Measurements from ENCODE around the gene C1orf159. TPM values are rescaled to one million over a fixed set of nuclear protein-coding genes. Genes with fewer than 3 reads are reported as not detected.

C1orf159 gene
- total and polyA plus RNA-seq, 2 experiments from 2014 or later = 11.4 to 13.1 TPM

DNA sequence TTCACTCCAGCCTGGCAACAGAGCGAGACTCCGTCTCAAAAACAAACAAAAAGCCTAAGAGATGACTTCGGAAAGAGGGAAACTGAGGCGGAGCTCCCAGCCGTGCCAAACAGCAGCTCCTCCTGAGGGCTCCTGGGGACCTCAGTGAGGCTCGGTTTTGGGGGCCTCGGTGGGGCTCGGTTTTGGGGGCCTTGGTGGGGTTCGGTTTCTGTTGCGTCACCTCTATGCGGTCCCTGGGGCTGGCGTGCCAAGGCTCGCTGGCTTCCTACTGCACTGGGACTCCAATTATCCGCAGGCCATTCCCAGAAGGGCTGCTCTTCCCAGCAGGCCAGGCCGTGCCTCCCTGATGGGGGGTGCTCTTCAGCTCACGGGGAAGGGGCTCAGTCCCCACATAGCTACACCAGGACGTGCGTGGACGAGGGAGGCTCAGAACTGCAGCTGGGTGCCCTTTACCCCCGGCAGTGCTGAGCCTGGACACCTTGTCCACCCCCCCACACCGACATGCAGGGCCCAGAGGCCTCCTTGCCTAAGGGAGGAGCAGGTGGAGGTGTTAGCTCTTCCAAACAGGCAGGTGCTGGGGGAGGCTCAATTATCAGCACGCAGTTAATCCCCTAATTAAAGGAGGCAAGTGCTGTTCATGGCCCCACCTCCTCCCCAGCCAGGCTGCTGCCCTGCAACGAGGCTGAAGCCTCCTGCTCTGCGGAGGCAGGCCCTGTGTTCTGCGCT is 5.1 kb upstream of the C1orf159 start:
- no peaks in the 10 kb centered on the region for H3K4me1 ChIP-seq (ENCODE audit: insufficient read depth)
- WGBS, 2 experiments (ENCODE audit: low coverage in 1 of 2, low lambda C conversion rate in 2 of 2, missing lambda C conversion rate in 2 of 2) = 71 to 74% methylated on average over 21 to 22 of the region's 25 CpGs
- no peaks in the 10 kb centered on the region for H3K79me2 ChIP-seq (ENCODE audit: insufficient read depth)
- H3K4me3 ChIP-seq = no peak overlapping the region
- no peak overlapping the region for H3K27ac ChIP-seq
- H3K9me2 ChIP-seq (ENCODE audit: insufficient read depth) = no peaks in the 10 kb centered on the region
- no peaks in the 10 kb centered on the region for H3K27me3 ChIP-seq (replicated peaks; ENCODE audit: insufficient read depth)
- no peak overlapping the region for H3K9ac ChIP-seq
- H3K4me2 ChIP-seq (ENCODE audit: unreplicated experiment) = no peak overlapping the region
- H3K9me3 ChIP-seq (ENCODE audit: low read depth) = no peaks in the 10 kb centered on the region
- no peak overlapping the region for H2AFZ ChIP-seq
- no peaks in the 10 kb centered on the region for H4K20me1 ChIP-seq (ENCODE audit: insufficient read depth)
- in situ Hi-C loops (cut with MboI) = no loop called here
- TF ChIP-seq EZH2phosphoT487 (IDR thresholded peaks at IDR 0.05; ENCODE audit: insufficient read depth, low read depth) = no peak
- TF ChIP-seq EZH2 (IDR thresholded peaks at IDR 0.05; ENCODE audit: insufficient read depth, poor library complexity, severe bottlenecking) = no peak
- DNase-seq = no peak
- H3F3A ChIP-seq (ENCODE audit: insufficient read depth) = no peaks in the 10 kb centered on the region
- no peaks in the 10 kb centered on the region for H3K36me3 ChIP-seq (ENCODE audit: low read depth)

DNA sequence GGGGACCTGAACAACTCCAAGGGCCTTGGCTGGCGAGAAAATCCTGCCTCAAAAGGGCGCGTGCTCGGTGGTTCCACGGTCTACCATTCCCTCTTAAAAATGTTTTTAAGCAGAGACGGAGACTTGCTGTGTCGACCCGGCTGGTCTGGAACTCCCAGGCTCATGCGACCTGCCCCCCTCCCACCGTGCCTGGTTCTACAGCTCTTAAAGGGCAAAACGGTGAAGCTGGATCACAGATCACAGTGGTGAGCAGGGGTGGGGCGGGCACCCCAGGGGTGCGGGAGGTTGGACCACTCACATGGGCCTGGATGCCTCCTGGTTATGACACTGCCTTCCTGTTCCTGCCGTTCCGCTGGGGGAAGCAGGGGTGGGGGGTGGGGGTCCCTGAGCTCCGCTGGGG is 4.2 kb upstream of the C1orf159 start:
- Histone ChIP-seq H3K79me2 (ENCODE audit: insufficient read depth) (peaks cover 1% of the 10 kb centered on the region; the same call in 1 of the 2 replicates), H3K9me2 (ENCODE audit: insufficient read depth) (no peaks in the 10 kb centered on the region), H3K4me1 (ENCODE audit: insufficient read depth) (no peaks in the 10 kb centered on the region), H3K9ac (no peak overlapping the region), H3K27ac (no peak overlapping the region), H3K36me3 (ENCODE audit: low read depth) (no peaks in the 10 kb centered on the region), H3K9me3 (ENCODE audit: low read depth) (no peaks in the 10 kb centered on the region), H2AFZ (no peak overlapping the region), H3K4me2 (ENCODE audit: unreplicated experiment) (no peak overlapping the region), H3K4me3 (no peak overlapping the region), H3F3A (ENCODE audit: insufficient read depth) (no peaks in the 10 kb centered on the region), H4K20me1 (ENCODE audit: insufficient read depth) (no peaks in the 10 kb centered on the region), H3K27me3 (replicated peaks; ENCODE audit: insufficient read depth) (no peaks in the 10 kb centered on the region)
- no peak for DNase-seq
- WGBS, 2 experiments (ENCODE audit: low coverage in 1 of 2, low lambda C conversion rate in 2 of 2, missing lambda C conversion rate in 2 of 2) = 61 to 70% methylated on average over 13 to 16 of the region's 16 CpGs
- TF ChIP-seq EZH2 (IDR thresholded peaks at IDR 0.05; ENCODE audit: insufficient read depth, poor library complexity, severe bottlenecking) (no peak), EZH2phosphoT487 (IDR thresholded peaks at IDR 0.05; ENCODE audit: insufficient read depth, low read depth) (no peak)
- in situ Hi-C loops (cut with MboI) = no loop called here

DNA sequence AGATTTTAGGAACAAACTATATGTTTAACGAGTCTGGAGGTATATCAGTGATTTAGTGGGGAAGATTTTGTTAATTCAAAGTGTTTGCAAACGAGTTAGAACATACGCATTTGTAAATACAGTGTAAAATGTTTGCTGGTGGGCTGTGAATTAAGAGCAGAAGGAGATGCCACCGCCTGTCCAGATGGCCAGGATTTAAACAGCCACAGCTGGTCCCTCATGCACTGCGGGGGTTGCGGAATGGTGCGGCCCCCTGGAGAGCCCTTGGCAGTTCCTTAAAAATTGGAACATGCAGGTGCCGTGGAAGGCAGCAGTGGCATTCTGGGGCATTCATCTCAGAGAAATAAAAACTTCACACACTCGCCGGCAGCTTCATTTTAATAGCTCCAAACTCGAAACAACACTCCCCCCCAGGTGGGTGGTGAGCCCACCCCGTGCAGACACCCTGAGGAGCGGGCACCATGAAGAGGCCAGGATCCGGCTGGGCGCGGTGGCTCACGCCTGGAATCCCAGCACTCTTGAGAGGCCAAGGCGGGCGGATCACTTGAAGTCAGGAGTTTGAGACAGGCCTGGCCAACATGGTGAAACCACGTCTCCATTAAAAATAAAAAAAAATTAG is 3.5 kb upstream of the C1orf159 start:
- Histone ChIP-seq H3K4me3 (no peak overlapping the region), H3K4me1 (ENCODE audit: insufficient read depth) (no peaks in the 10 kb centered on the region), H3F3A (ENCODE audit: insufficient read depth) (no peaks in the 10 kb centered on the region), H4K20me1 (ENCODE audit: insufficient read depth) (no peaks in the 10 kb centered on the region), H3K9ac (no peak overlapping the region), H3K79me2 (ENCODE audit: insufficient read depth) (peaks cover 4% of the 10 kb centered on the region; the same call in 1 of the 2 replicates), H3K9me3 (ENCODE audit: low read depth) (no peaks in the 10 kb centered on the region), H2AFZ (no peak overlapping the region), H3K36me3 (ENCODE audit: low read depth) (no peaks in the 10 kb centered on the region), H3K4me2 (ENCODE audit: unreplicated experiment) (no peak overlapping the region), H3K27me3 (replicated peaks; ENCODE audit: insufficient read depth) (no peaks in the 10 kb centered on the region), H3K9me2 (ENCODE audit: insufficient read depth) (no peaks in the 10 kb centered on the region), H3K27ac (no peak overlapping the region)
- DNase-seq = no peak
- WGBS, 2 experiments (ENCODE audit: low coverage in 1 of 2, low lambda C conversion rate in 2 of 2, missing lambda C conversion rate in 2 of 2) = 68% methylated on average over 20 of the region's 20 CpGs
- in situ Hi-C loops (cut with MboI) = no loop called here
- TF ChIP-seq EZH2phosphoT487 (IDR thresholded peaks at IDR 0.05; ENCODE audit: insufficient read depth, low read depth) = no peak
- TF ChIP-seq EZH2 (IDR thresholded peaks at IDR 0.05; ENCODE audit: insufficient read depth, poor library complexity, severe bottlenecking) = no peak

DNA sequence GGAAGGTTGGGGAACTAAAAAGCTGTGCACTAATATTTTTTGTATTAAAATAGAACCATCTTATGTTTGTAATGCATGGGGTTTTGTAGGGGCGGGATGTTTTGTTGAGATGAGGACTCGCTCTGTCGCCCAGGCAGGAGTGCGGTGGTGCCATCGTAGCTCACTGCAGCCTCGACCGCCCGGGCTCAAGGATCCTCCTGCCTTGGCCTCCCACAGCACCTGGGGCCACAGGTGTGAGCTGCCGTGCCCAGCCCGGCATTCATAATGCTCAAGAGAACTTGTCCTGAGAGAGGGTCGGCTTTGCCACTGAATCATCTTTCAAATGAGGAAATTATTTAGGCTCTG is 3.0 kb upstream of the C1orf159 start:
- Histone ChIP-seq H3F3A (ENCODE audit: insufficient read depth) (no peaks in the 10 kb centered on the region), H3K9ac (no peak overlapping the region), H3K9me2 (ENCODE audit: insufficient read depth) (no peaks in the 10 kb centered on the region), H3K4me1 (ENCODE audit: insufficient read depth) (no peaks in the 10 kb centered on the region), H2AFZ (no peak overlapping the region), H3K27me3 (replicated peaks; ENCODE audit: insufficient read depth) (no peaks in the 10 kb centered on the region), H4K20me1 (ENCODE audit: insufficient read depth) (no peaks in the 10 kb centered on the region), H3K27ac (no peak overlapping the region), H3K4me3 (no peak overlapping the region), H3K36me3 (ENCODE audit: low read depth) (no peaks in the 10 kb centered on the region), H3K4me2 (ENCODE audit: unreplicated experiment) (no peak overlapping the region), H3K9me3 (ENCODE audit: low read depth) (no peaks in the 10 kb centered on the region), H3K79me2 (ENCODE audit: insufficient read depth) (peaks cover 4% of the 10 kb centered on the region; the same call in 1 of the 2 replicates)
- WGBS, 2 experiments (ENCODE audit: low coverage in 1 of 2, low lambda C conversion rate in 2 of 2, missing lambda C conversion rate in 2 of 2) = 75 to 77% methylated on average over 11 of the region's 11 CpGs
- in situ Hi-C loops (cut with MboI) = no loop called here
- DNase-seq = no peak
- TF ChIP-seq EZH2phosphoT487 (IDR thresholded peaks at IDR 0.05; ENCODE audit: insufficient read depth, low read depth) = no peak
- no peak for TF ChIP-seq EZH2 (IDR thresholded peaks at IDR 0.05; ENCODE audit: insufficient read depth, poor library complexity, severe bottlenecking)
